Activated CD4-positive, alpha-beta T cell treated with anti-CD3 and anti-CD28 coated beads for 4 hours (primary cell): Measurements from ENCODE around the gene DYNLRB2.

Experiments used
- DNase-seq, 2 donors: peaks; one replicate each; pipeline ENCODE4 v3.0.0-alpha.2; 2020

The DYNLRB2 gene

DNA sequence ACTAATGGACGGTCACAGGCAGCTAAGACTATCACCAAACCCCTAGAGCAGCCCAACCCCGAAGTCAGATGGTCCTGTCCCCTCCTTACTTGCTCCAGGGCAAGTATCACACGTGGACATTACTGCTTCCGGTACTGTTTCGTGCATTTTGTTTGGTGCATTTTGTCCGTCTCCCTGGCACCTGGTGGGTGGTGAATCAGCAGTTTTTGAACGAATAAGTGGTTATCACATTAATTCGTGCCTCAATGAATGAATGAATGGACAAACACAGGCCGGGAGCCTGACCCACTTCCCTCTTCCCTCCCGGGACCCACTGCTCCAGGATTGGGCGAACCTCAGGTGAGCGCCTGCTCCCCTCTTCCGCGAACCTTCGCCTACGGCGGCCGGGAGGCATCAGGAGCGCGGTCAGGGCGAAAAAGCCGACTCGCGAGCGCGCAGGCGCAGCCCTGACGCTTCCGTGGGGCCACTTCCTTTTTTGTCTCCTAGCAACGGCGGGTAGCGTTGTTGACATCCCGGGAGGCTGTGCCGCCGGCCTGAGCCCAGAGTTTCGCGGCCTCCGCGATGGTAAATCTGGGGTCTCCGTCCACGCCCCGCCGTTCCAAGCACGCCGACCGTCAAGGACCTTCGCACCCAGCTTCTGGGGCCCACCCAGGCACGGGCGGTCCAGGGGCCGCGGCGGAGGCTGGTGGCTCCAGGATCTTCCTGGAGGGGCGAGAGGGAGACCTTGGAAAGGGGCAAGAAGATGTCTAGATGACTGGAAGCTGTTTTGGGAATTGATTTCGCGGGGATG lies at the start of gene DYNLRB2:
Gene DYNLRB2 (plus strand): TSS at position 478 of the 790 bp plus-strand sequence. CDS start 84 bp downstream, at position 562.
- peak; percentile 87 to 88 for DNase-seq

GRCh38 chr16:80500116-80500859 lies 40.5 kb upstream of the DYNLRB2 start:
- no peak for DNase-seq

DNA sequence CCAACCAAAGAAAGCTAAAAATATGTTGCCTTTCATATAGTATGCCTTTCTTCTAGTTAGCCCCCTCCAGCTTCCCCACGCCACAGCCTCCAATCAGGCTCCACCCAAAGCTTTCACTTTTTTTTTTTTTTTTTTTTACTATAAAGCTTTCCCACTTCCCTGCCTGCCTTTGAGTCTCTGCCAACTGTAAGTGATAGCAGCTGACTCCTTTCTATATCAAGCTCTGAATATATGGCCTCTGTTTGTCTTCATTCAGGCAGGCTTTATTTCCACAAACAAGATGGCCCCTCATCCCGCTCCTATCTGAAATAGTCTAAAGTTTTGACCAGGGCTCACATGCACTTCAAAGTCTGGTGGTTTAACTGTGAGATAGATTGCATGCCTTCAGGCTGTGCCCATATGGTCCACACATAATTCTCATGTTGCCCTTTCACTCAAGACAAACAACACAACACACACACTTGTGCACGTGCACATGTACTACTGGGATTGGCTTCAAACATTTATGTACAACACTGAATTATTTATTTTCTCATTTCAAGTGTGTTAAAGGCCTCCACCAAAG lies 39.8 kb upstream of the DYNLRB2 start:
- DNase-seq: no peak

DNA sequence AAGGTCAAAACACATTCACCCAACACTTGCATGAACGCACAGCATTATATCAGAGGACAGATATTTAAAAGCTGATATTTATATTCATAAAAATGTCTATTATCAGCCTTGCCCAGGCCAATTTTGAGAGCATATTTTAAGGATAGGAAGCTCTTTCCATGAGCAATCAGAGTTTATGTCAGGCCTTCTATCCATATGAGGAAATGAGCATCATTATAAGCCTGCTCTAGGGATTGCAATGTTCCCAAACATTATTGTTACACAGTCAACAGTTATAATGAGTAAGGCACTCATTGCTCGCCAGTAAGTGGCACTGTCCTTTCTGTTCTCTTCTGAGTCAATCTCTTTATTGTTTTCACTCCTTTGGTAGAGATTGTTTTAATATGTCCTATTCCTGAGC lies 37.7 kb upstream of the DYNLRB2 start:
- DNase-seq: no peak

- DNase-seq: no peak
Measured at GRCh38 chr16:80507538-80507937, 33.3 kb upstream of the DYNLRB2 start.

DNA sequence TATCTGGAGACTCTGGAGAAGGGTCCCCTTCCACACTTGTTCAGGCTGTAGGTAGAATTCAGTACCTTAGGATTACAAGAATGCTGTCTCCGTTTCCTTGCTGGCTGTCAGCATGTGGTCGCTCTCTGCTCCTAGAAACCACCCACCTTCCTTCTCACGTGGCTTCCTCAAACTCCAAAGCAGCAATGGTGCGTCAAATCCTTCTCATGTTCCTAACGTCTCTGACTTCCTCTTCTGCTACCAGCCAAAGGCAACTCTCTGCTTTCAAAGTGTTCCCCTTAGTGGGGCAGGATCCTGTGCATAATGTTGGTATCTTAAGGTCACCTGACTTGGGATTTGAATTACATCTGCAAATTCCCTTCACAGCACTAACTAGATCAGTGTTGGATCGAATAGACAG lies 30.9 kb upstream of the DYNLRB2 start:
- no peak for DNase-seq

- DNase-seq: no peak
Measured at GRCh38 chr16:80511824-80512592, 28.8 kb upstream of the DYNLRB2 start.

- DNase-seq: no peak
Measured at GRCh38 chr16:80512593-80512853, 28.3 kb upstream of the DYNLRB2 start.

DNA sequence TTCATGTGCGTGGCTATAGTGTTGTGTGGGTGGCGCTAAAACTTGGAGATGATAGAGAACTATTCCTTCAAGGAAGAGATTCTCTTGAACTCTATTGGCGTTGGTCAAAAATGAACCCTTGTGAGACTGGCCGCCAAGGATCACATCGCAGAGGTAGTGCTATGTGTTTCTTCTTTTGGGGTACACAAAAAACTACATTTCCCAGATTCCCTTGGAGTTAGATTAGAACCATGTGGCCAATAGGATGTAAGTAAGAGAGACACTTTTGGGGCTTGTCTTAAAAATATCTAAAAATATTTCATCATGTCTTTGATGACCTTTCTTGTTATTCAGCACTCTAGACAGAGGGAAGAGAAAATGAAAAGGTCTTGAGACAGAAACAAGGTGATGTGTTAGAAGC lies 25.4 kb upstream of the DYNLRB2 start:
- DNase-seq: no peak

- DNase-seq: no peak
Measured at GRCh38 chr16:80517846-80518245, 22.9 kb upstream of the DYNLRB2 start.

DNA sequence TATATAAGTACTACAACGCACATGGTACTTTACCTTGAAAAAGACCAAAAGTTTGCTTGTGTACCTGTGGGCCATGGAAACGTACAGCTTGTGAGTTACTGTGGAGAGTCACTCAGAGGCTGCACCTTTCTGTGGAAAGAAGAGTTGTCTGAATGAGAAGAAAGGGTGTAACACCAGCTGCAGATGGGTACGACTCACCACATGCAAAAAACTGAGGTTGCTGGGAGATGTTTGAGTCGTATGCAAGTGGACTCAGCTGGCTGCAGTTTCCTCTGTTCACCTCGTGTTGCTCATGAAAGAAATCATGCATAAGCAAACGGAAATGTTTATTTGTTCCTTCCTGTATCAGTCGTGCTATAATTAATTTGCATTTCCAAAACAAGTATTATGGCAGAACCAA lies 22.4 kb upstream of the DYNLRB2 start:
- peak in 1 of 2 donors; percentile 4 for DNase-seq

DNA sequence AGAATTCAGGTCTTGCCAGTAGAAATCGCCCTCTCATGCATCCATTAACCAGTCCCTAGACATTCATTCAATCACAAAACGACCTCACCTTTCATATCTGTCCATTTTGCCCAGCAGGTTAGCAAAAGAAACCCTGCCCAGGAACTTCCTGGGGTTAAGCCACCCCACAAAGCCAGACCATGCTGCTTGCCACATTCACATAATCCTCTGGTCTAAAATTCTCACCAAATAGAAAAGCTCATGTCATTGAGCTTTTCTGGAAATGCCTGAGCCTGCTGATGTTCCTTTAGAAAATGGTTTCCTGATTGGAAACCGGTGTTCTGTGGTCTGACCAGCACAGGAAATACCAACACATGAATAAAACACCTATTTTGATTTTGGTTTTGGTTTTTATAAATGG lies 21.6 kb upstream of the DYNLRB2 start:
- DNase-seq: no peak

GRCh38 chr16:80525420-80525819 lies 15.4 kb upstream of the DYNLRB2 start:
- DNase-seq: no peak

GRCh38 chr16:80526418-80527061 lies 14.3 kb upstream of the DYNLRB2 start:
- peak; percentile 52 to 66 for DNase-seq

GRCh38 chr16:80527297-80527696 lies 13.5 kb upstream of the DYNLRB2 start:
- peak; percentile 23 to 34 for DNase-seq

DNA sequence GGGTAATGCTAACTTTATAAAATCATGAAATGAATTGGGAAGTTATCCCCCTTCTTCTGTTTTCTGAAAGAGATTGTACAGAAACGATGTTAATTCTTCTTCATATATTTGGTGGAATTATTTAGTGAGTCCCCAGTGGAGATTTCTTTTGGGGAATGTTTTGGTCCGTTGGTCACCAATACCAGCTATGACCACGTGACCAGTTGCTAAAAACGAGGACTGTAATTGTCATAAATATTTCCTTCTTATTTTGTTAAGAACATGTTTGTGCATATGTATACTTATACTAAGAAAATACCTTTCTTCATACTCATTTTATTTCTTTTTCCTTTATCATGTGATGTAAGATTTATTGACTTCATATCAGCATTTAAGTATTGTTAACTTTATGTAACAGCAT lies 10.3 kb upstream of the DYNLRB2 start:
- no peak for DNase-seq

- no peak for DNase-seq
Measured at GRCh38 chr16:80536238-80536637, 4.6 kb upstream of the DYNLRB2 start.

GRCh38 chr16:80541306-80541694 lies 507 bp downstream of the DYNLRB2 start:
- DNase-seq: no peak

- no peak for DNase-seq
Measured at GRCh38 chr16:80543162-80543561, 2.4 kb downstream of the DYNLRB2 start.

DNA sequence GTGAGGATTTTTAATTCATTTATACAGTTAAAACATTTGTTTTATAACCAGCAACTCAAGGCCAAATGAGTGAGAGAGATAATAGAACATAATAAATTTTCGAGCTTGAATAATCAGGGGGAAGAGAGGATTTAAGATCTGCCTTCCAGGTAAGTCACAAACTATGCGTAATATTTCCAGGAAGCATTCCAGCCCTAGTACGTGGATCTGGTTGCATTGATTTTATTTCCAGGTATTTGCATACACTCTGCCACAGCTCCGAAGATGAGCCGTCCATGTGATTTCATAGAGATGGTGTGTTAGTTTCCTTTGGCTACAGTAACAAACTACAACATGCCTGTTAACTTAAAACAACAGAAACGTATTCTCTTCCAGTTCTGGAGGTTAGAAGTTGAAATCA lies 3.5 kb downstream of the DYNLRB2 start:
- no peak for DNase-seq

GRCh38 chr16:80546249-80546648 lies 5.5 kb downstream of the DYNLRB2 start:
- DNase-seq: no peak

DNA sequence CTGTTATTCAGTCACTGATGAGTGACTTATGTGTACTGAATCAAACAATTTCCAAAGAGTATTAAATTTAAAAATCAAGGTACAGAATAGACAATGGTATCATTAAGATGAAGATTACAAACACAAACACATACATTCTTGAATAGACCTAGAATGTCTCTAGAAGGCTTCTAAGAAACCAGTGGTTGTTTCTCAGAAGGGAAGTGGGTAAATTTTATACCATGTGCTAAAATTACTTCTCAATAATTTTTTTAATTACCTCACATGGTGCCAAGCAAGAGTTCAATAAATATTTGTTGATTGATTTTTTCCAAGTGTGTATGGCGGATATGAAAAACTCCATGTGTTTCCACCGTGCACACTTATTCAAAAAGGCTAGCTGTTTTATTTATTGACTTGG lies 6.4 kb downstream of the DYNLRB2 start:
- no peak for DNase-seq

- no peak for DNase-seq
Measured at GRCh38 chr16:80552277-80552676, 11.5 kb downstream of the DYNLRB2 start.
